GM23338 (cell line): ENCODE results near the gene SLC28A2. TPM values are rescaled to one million over a fixed set of nuclear protein-coding genes. Genes with fewer than 3 reads are reported as not detected.

Source experiments
- ATAC-seq: fragments of 200-7000 bp; cut with Tn5 transposase; 3 replicates; pipeline ENCODE4 v1.9.1; 2020
- DNase-seq: peaks from one replicate; pipeline ENCODE4 v3.0.0-alpha.2; 2015; ENCODE audit warnings: low spot score
- H2AFZ ChIP-seq: fragments of 200-600 bp; sonication (generic); 2 replicates; pipeline ENCODE4 v1.8.0; 2016; ENCODE audit warnings: antibody characterized with exemption, mild to moderate bottlenecking, moderate library complexity
- H3F3A ChIP-seq: fragments of 200-600 bp; sonication (generic); replicated peaks from 2 replicates; pipeline ENCODE4 v1.8.0; 2017; ENCODE audit warnings: antibody characterized with exemption, mixed run types, low read depth
- H3K27ac ChIP-seq: fragments of 200-600 bp; sonication (generic); 2 replicates; pipeline ENCODE4 v1.6.1; 2016; ENCODE audit warnings: low read depth
- H3K27me3 ChIP-seq: fragments of 200-600 bp; sonication (generic); 2 replicates; pipeline ENCODE4 v1.8.0; 2016; ENCODE audit warnings: mild to moderate bottlenecking, mixed run types, moderate library complexity; ENCODE audit not compliant: insufficient read depth
- H3K36me3 ChIP-seq: fragments of 200-600 bp; sonication (generic); 2 replicates; pipeline ENCODE4 v1.8.0; 2016; ENCODE audit warnings: mild to moderate bottlenecking; ENCODE audit not compliant: insufficient read depth
- H3K4me1 ChIP-seq: fragments of 200-600 bp; sonication (generic); 2 replicates; pipeline ENCODE4 v1.8.0; 2016; ENCODE audit warnings: mild to moderate bottlenecking, moderate library complexity; ENCODE audit not compliant: insufficient read depth
- H3K4me2 ChIP-seq: fragments of 200-600 bp; sonication (generic); 2 replicates; pipeline ENCODE4 v1.7.1; 2017; ENCODE audit warnings: mixed run types
- H3K4me3 ChIP-seq: fragments of 200-600 bp; sonication (generic); 2 replicates; pipeline ENCODE4 v1.6.1; 2016; ENCODE audit warnings: mixed run types
- H3K79me2 ChIP-seq: fragments of 200-600 bp; sonication (generic); replicated peaks from 2 replicates; pipeline ENCODE4 v1.8.0; 2017; ENCODE audit warnings: mild to moderate bottlenecking; ENCODE audit not compliant: insufficient read depth
- H3K9me2 ChIP-seq: fragments of 200-600 bp; sonication (generic); 2 replicates; pipeline ENCODE4 v1.8.0; 2017; ENCODE audit not compliant: insufficient read depth
- H4K20me1 ChIP-seq: fragments of 200-600 bp; sonication (generic); replicated peaks from 2 replicates; pipeline ENCODE4 v1.8.0; 2017; ENCODE audit warnings: mild to moderate bottlenecking; ENCODE audit not compliant: insufficient read depth
- H3K27ac Mint-ChIP-seq: 2 replicates; pipeline ENCODE4 v1.8.0; 2020; ENCODE audit warnings: inconsistent platforms, mild to moderate bottlenecking, moderate library complexity, mixed read lengths
- H3K27me3 Mint-ChIP-seq: 3 replicates; pipeline ENCODE4 v1.8.0; 2022; ENCODE audit warnings: low read depth, mild to moderate bottlenecking, moderate library complexity, mixed read lengths, inconsistent platforms; ENCODE audit not compliant: insufficient read depth, poor library complexity
- H3K36me3 Mint-ChIP-seq: 3 replicates; pipeline ENCODE4 v1.8.0; 2021; ENCODE audit warnings: low read depth, mild to moderate bottlenecking, inconsistent platforms, moderate library complexity, mixed read lengths
- H3K4me1 Mint-ChIP-seq: 3 replicates; pipeline ENCODE4 v1.8.0; 2020; ENCODE audit warnings: mild to moderate bottlenecking, inconsistent platforms, mixed read lengths
- H3K4me3 Mint-ChIP-seq: 3 replicates; pipeline ENCODE4 v1.8.0; 2021; ENCODE audit warnings: moderate library complexity, mild to moderate bottlenecking, inconsistent platforms, mixed read lengths
- H3K9me3 Mint-ChIP-seq: 3 replicates; pipeline ENCODE4 v1.8.0; 2020; ENCODE audit warnings: moderate library complexity, mild to moderate bottlenecking, inconsistent platforms, mixed read lengths
- CREB1 ChIP-seq: fragments of 250-450 bp; sonication (Bioruptor Pico); IDR thresholded peaks from 2 replicates; pipeline ENCODE4 v1.5.0; 2020; ENCODE audit warnings: low read depth, mild to moderate bottlenecking, moderate library complexity
- CTCF ChIP-seq, 2 experiments: fragments of 200-600 bp in 1 of 2; sonication (generic) in 1 of 2; conservative IDR thresholded peaks; 2 replicates each; pipeline versions ENCODE4 v1.5.1 to v1.6.1; 2016 to 2017; ENCODE audit warnings: antibody characterized with exemption in 2 of 2, low read depth in 2 of 2, mild to moderate bottlenecking in 2 of 2, moderate library complexity in 1 of 2
- ETS1 ChIP-seq: IDR thresholded peaks from 2 replicates; pipeline ENCODE4 v1.6.1; 2016; ENCODE audit warnings: antibody characterized with exemption
- EZH2 ChIP-seq: fragments of 200-600 bp; sonication (generic); IDR thresholded peaks from one replicate; pipeline ENCODE4 v1.8.0; 2017; ENCODE audit warnings: antibody characterized with exemption, mild to moderate bottlenecking, low read depth; ENCODE audit not compliant: unreplicated experiment
- EZH2phosphoT487 ChIP-seq: fragments of 200-600 bp; sonication (generic); IDR thresholded peaks from one replicate; pipeline ENCODE4 v1.8.1; 2018; ENCODE audit warnings: antibody characterized with exemption; ENCODE audit not compliant: unreplicated experiment
- JUNB ChIP-seq: IDR thresholded peaks from one replicate; pipeline ENCODE4 v1.6.1; 2016; ENCODE audit warnings: antibody characterized with exemption; ENCODE audit not compliant: unreplicated experiment
- NANOG ChIP-seq: IDR thresholded peaks from 2 replicates; pipeline ENCODE4 v1.6.1; 2016; ENCODE audit warnings: antibody characterized with exemption, borderline replicate concordance
- POLR2AphosphoS5 ChIP-seq: IDR thresholded peaks from 2 replicates; pipeline ENCODE4 v1.6.1; 2016; ENCODE audit warnings: antibody characterized with exemption, low read depth
- REST ChIP-seq: IDR thresholded peaks from one replicate; pipeline ENCODE4 v1.6.1; 2018; ENCODE audit warnings: antibody characterized with exemption; ENCODE audit not compliant: unreplicated experiment
- STAT1 ChIP-seq: IDR thresholded peaks from one replicate; pipeline ENCODE4 v1.6.1; 2016; ENCODE audit warnings: antibody characterized with exemption; ENCODE audit not compliant: unreplicated experiment
- ZNF114 ChIP-seq: fragments of 250-450 bp; sonication (Bioruptor Pico); IDR thresholded peaks from 2 replicates; pipeline ENCODE4 v1.5.0; 2020; ENCODE audit warnings: mild to moderate bottlenecking, moderate library complexity
- ZNF331 ChIP-seq: fragments of 250-450 bp; sonication (Bioruptor Pico); IDR thresholded peaks from 2 replicates; pipeline ENCODE4 v1.5.0; 2020; ENCODE audit warnings: low read depth, mild to moderate bottlenecking, moderate library complexity
- ZNF462 ChIP-seq: fragments of 250-450 bp; sonication (Bioruptor Pico); IDR thresholded peaks from 2 replicates; pipeline ENCODE4 v1.5.0; 2020; ENCODE audit warnings: mild to moderate bottlenecking, moderate library complexity
- polyA plus RNA-seq: library from polyadenylated mRNA; unstranded; fragments of >200 nt; fragmentation: Nextera tagmentation; extraction: Ambion mirVana; gene quantifications from 2 replicates; pipeline ENCODE4 v1.2.1, GENCODE V29; 2016
- total RNA-seq: library from RNA; depleted of rRNA; stranded (reverse); fragments of >200 nt; shearing (Covaris generic); gene quantifications from 2 replicates; pipeline ENCODE4 v1.2.3, GENCODE V29; 2014

SLC28A2 gene
- total and polyA plus RNA-seq, 2 experiments from 2014 or later: 0.18 TPM; not detected in 1

GRCh38 chr15:45212493-45212892 lies 39.5 kb upstream of the SLC28A2 start:
- H2AFZ ChIP-seq: no peak overlapping the region
- H3K4me2 ChIP-seq: no peak overlapping the region
- Mint-ChIP-seq H3K27me3 (no peaks in the 10 kb centered on the region), H3K4me1 (no peaks in the 10 kb centered on the region), H3K27ac (no peak overlapping the region), H3K9me3 (no peaks in the 10 kb centered on the region), H3K36me3 (no peaks in the 10 kb centered on the region), H3K4me3 (no peak overlapping the region)
- H3K27ac ChIP-seq: no peak overlapping the region
- no peaks in the 10 kb centered on the region for H3K36me3 ChIP-seq
- ATAC-seq: no peak
- no peaks in the 10 kb centered on the region for H3K79me2 ChIP-seq
- no peak overlapping the region for H3K4me3 ChIP-seq
- no peaks in the 10 kb centered on the region for H3K9me2 ChIP-seq
- H3K27me3 ChIP-seq: no peaks in the 10 kb centered on the region
- DNase-seq: no peak
- no peaks in the 10 kb centered on the region for H3F3A ChIP-seq
- no peaks in the 10 kb centered on the region for H4K20me1 ChIP-seq
- no peaks in the 10 kb centered on the region for H3K4me1 ChIP-seq
- TF ChIP-seq JUNB (no peak), EZH2phosphoT487 (no peak), CREB1 (CRISPR knock-in tag) (no peak), ZNF462 (no peak), ZNF331 (CRISPR knock-in tag) (no peak), ZNF114 (CRISPR knock-in tag) (no peak), STAT1 (no peak), NANOG (no peak), CTCF (conservative IDR thresholded peaks at IDR 0.05; ENCODE audit: low read depth in 2 of 2) (no peak), REST (no peak), ETS1 (no peak), EZH2 (no peak), POLR2AphosphoS5 (no peak)
